Gastrocnemius medialis (tissue), 4 donors: ENCODE measurements around the gene METTL4.

Source experiments
- CTCF ChIP-seq, 5 experiments: fragments of 450-650 bp in 3 of 5; fragments of 200-600 bp in 2 of 5; sonication (generic) in 2 of 5; IDR thresholded peaks in 4 of 5; conservative IDR thresholded peaks in 1 of 5; 1 replicate in 4 of 5; 2 replicates in 1 of 5; pipeline ENCODE4 v1.5.1; 2016 to 2019; ENCODE audit warnings: antibody characterized with exemption in 5 of 5, mild to moderate bottlenecking in 3 of 5, moderate library complexity in 3 of 5
- POLR2A ChIP-seq, 2 donors: fragments of 450-650 bp; IDR thresholded peaks; one replicate each; pipeline ENCODE4 v1.6.1; 2017; ENCODE audit warnings: antibody characterized with exemption in 2 of 2, mild to moderate bottlenecking in 2 of 2, moderate library complexity in 2 of 2

- TF ChIP-seq CTCF (IDR thresholded peaks at IDR 0.05 in 4 of 5, conservative IDR thresholded peaks at IDR 0.05 in 1 of 5): no peak
- no peak for TF ChIP-seq POLR2A (IDR thresholded peaks at IDR 0.05)
Observed at GRCh38 chr18:2612996-2613395, 41.7 kb upstream of the METTL4 start.
